ENCODE measurements around the gene TOR2A.

GRCh38 chr9:127720865-127721227 is 14.2 kb downstream of the TOR2A start:
- no peak for TF ChIP-seq CTCF (IDR thresholded peaks at IDR 0.05)
- TF ChIP-seq POLR2A (IDR thresholded peaks at IDR 0.05) = no peak

Data from thyroid gland (tissue), 4 donors.